Measurements from ENCODE around the gene CD200R1.

- no peak for TF ChIP-seq GATA2 (IDR thresholded peaks at IDR 0.05; ENCODE audit: low read depth, low read length)
- no peak for TF ChIP-seq GATA3 (IDR thresholded peaks at IDR 0.05; ENCODE audit: low read depth, low read length)
Measured at GRCh38 chr3:112948346-112948838, 26.5 kb downstream of the CD200R1 start.
